CD4-positive, CD25-positive, alpha-beta regulatory T cell (primary cell): ENCODE measurements around the gene MGARP. TPM values are rescaled to one million over a fixed set of nuclear protein-coding genes. Genes with fewer than 3 reads are reported as not detected.
A peak's percentile ranks its signal among the peaks of the same experiment; 100 is the strongest.
"Not testable (repeated sequence)": the region's sequence is repeated elsewhere in the genome, so short reads cannot be mapped to it uniquely, and the experiment has no call there.

Experiments
- ATAC-seq, 2 donors: fragments of 150-1000 bp; cut with Tn5 transposase; one replicate each; pipeline ENCODE4 v1.10.0; 2021; ENCODE audit warnings: low read depth in 2 of 2, moderate number of reproducible peaks in 2 of 2, moderate library complexity in 1 of 2
- DNase-seq, 3 donors: peaks; one replicate each; pipeline versions ENCODE4 v3.0.0 to v3.0.0-alpha.2; 2012 to 2022; ENCODE audit warnings: mixed read lengths in 1 of 3
- H3K27ac ChIP-seq: one replicate; pipeline ENCODE4 v1.7.0; 2013; ENCODE audit warnings: mild to moderate bottlenecking, low read length; ENCODE audit not compliant: insufficient read depth, poor library complexity, severe bottlenecking
- H3K27me3 ChIP-seq: one replicate; pipeline ENCODE4 v1.7.0; 2013; ENCODE audit warnings: low read length; ENCODE audit not compliant: control insufficient read depth, insufficient read depth
- H3K36me3 ChIP-seq: one replicate; pipeline ENCODE4 v1.7.0; 2013; ENCODE audit warnings: mild to moderate bottlenecking, low read length, moderate library complexity; ENCODE audit not compliant: control insufficient read depth, insufficient read depth
- H3K4me1 ChIP-seq: 2 replicates; pipeline ENCODE4 v1.7.0; 2013; ENCODE audit warnings: mild to moderate bottlenecking, low read length; ENCODE audit not compliant: insufficient read depth, control insufficient read depth, poor library complexity, severe bottlenecking
- H3K4me3 ChIP-seq: one replicate; pipeline ENCODE4 v1.7.0; 2013; ENCODE audit warnings: low read depth, mild to moderate bottlenecking, low read length, moderate library complexity
- H3K9me3 ChIP-seq, 2 experiments: 1 replicate in 1 of 2; 2 replicates in 1 of 2; pipeline ENCODE4 v1.7.0; 2013; ENCODE audit warnings: low read length in 2 of 2, mild to moderate bottlenecking in 1 of 2, moderate library complexity in 1 of 2; ENCODE audit not compliant: control insufficient read depth in 2 of 2
- H3K27ac Mint-ChIP-seq, 3 donors: one replicate each; pipeline ENCODE4 v1.8.0; 2020 to 2022; ENCODE audit warnings: mild to moderate bottlenecking in 3 of 3, mixed read lengths in 3 of 3, moderate library complexity in 2 of 3
- H3K27me3 Mint-ChIP-seq: one replicate; pipeline ENCODE4 v1.8.0; 2022; ENCODE audit warnings: mild to moderate bottlenecking, mixed read lengths
- H3K36me3 Mint-ChIP-seq: one replicate; pipeline ENCODE4 v1.8.0; 2020; ENCODE audit warnings: mixed read lengths
- H3K4me1 Mint-ChIP-seq, 4 donors: one replicate each; pipeline ENCODE4 v1.8.0; 2020 to 2022; ENCODE audit warnings: mixed read lengths in 4 of 4, mild to moderate bottlenecking in 1 of 4
- H3K4me3 Mint-ChIP-seq, 4 donors: one replicate each; pipeline ENCODE4 v1.8.0; 2020 to 2022; ENCODE audit warnings: mild to moderate bottlenecking in 4 of 4, mixed read lengths in 4 of 4, moderate library complexity in 3 of 4
- H3K9me3 Mint-ChIP-seq, 7 donors: one replicate each; pipeline ENCODE4 v1.8.0; 2020 to 2022; ENCODE audit warnings: mixed read lengths in 7 of 7, mild to moderate bottlenecking in 3 of 7, moderate library complexity in 2 of 7
- polyA plus RNA-seq, 4 donors: library from polyadenylated mRNA; unstranded; fragments of 300-500 nt; fragmentation: Illumina TruSeq; gene quantifications; one replicate each; pipeline ENCODE4 v1.2.3, GENCODE V29; 2021
- total RNA-seq: library from RNA; stranded (reverse); gene quantifications from one replicate; pipeline ENCODE4 v1.2.3, GENCODE V29; 2022

The MGARP gene
- total and polyA plus RNA-seq, 5 donors from 2014 or later = 0.18 to 0.49 (median 0.37) TPM; not detected in 1

- peaks cover 46% of the 10 kb centered on the region for H3K4me1 ChIP-seq
- no peak for ATAC-seq
These were observed 36.7 kb upstream of the MGARP start for GRCh38 chr4:139316733-139317132.

GRCh38 chr4:139315221-139315675 is 35.2 kb upstream of the MGARP start:
- Mint-ChIP-seq H3K9me3 (peaks cover 0 to 6% (median 0%) of the 10 kb centered on the region in 7 donors), H3K27ac (peak overlapping the region; percentile 46 to 89 (median 80)), H3K4me1 (peaks cover 67 to 82% (median 71%) of the 10 kb centered on the region in 4 donors), H3K36me3 (peaks cover 16% of the 10 kb centered on the region), H3K4me3 (peak overlapping the region in 3 of 4 donors; percentile 17 to 63 (median 43)), H3K27me3 (no peaks in the 10 kb centered on the region)
- Histone ChIP-seq H3K27ac (peak overlapping the region; percentile 65), H3K27me3 (no peaks in the 10 kb centered on the region), H3K4me3 (peak overlapping the region; percentile 77), H3K36me3 (no peaks in the 10 kb centered on the region), H3K9me3 (no peaks in the 10 kb centered on the region), H3K4me1 (peaks cover 53% of the 10 kb centered on the region)
- ATAC-seq (no peak), DNase-seq (no peak)

More at GRCh38 chr4:139316733-139317132, 36.7 kb upstream of the MGARP start:
- H3K27ac Mint-ChIP-seq = peak overlapping the region; percentile 38 to 75 (median 73)
- Histone ChIP-seq H3K36me3 (no peaks in the 10 kb centered on the region), H3K4me3 (peak overlapping the region; percentile 77), H3K9me3 (no peaks in the 10 kb centered on the region), H3K27me3 (no peaks in the 10 kb centered on the region), H3K27ac (peak overlapping the region; percentile 65)
- no peak for DNase-seq
- H3K9me3 Mint-ChIP-seq = peaks cover 0 to 6% (median 0%) of the 10 kb centered on the region in 7 donors
- peaks cover 60 to 82% (median 73%) of the 10 kb centered on the region in 4 donors for H3K4me1 Mint-ChIP-seq
- H3K36me3 Mint-ChIP-seq = peaks cover 16% of the 10 kb centered on the region
- H3K27me3 Mint-ChIP-seq = no peaks in the 10 kb centered on the region
- peak overlapping the region in 3 of 4 donors; percentile 10 to 63 (median 51) for H3K4me3 Mint-ChIP-seq

- peak overlapping the region; percentile 65 for H3K27ac ChIP-seq
- no peaks in the 10 kb centered on the region for H3K27me3 Mint-ChIP-seq
- no peaks in the 10 kb centered on the region for H3K9me3 Mint-ChIP-seq
- H3K4me3 ChIP-seq = peak overlapping the region; percentile 64
- H3K4me1 ChIP-seq = peaks cover 53% of the 10 kb centered on the region
- peaks cover 61 to 79% (median 62%) of the 10 kb centered on the region in 4 donors for H3K4me1 Mint-ChIP-seq
- H3K36me3 Mint-ChIP-seq = peaks cover 9% of the 10 kb centered on the region
- DNase-seq (peak in 2 of 3 donors; percentile 41 to 69), ATAC-seq (peak; percentile 77 to 83)
- no peaks in the 10 kb centered on the region for H3K9me3 ChIP-seq
- no peaks in the 10 kb centered on the region for H3K27me3 ChIP-seq
- no peaks in the 10 kb centered on the region for H3K36me3 ChIP-seq
- peak overlapping the region; percentile 48 to 75 (median 64) for H3K4me3 Mint-ChIP-seq
- H3K27ac Mint-ChIP-seq = peak overlapping the region; percentile 52 to 80 (median 64)
These were observed 34.2 kb upstream of the MGARP start for GRCh38 chr4:139314047-139314800.

- not testable (repeated sequence) for DNase-seq, ATAC-seq, H3K36me3 Mint-ChIP-seq, H3K36me3 ChIP-seq, H3K9me3 Mint-ChIP-seq, H3K27me3 ChIP-seq, H3K9me3 ChIP-seq, H3K27me3 Mint-ChIP-seq
- Mint-ChIP-seq H3K4me3 (peak overlapping the region; percentile 48 to 75 (median 64)), H3K27ac (peak overlapping the region in 2 of 3 donors; percentile 52 to 80), H3K4me1 (peaks cover 61 to 80% (median 62%) of the 10 kb centered on the region in 4 donors)
- H3K4me3 ChIP-seq = peak overlapping the region; percentile 64
- peak overlapping the region; percentile 65 for H3K27ac ChIP-seq
- H3K4me1 ChIP-seq = peaks cover 53% of the 10 kb centered on the region
These were observed 33.4 kb upstream of the MGARP start for GRCh38 chr4:139313414-139313813.

GRCh38 chr4:139312552-139313332 is 32.7 kb upstream of the MGARP start:
- peak overlapping the region; percentile 65 for H3K27ac ChIP-seq
- no peak overlapping the region for H3K4me3 ChIP-seq
- peaks cover 2% of the 10 kb centered on the region for H3K36me3 ChIP-seq
- Mint-ChIP-seq H3K4me3 (peak overlapping the region in 3 of 4 donors; percentile 46 to 64 (median 58)), H3K36me3 (peaks cover 6% of the 10 kb centered on the region), H3K9me3 (no peaks in the 10 kb centered on the region), H3K4me1 (peaks cover 59 to 81% (median 63%) of the 10 kb centered on the region in 4 donors), H3K27me3 (no peaks in the 10 kb centered on the region), H3K27ac (peak overlapping the region; percentile 6 to 61 (median 57))
- no peaks in the 10 kb centered on the region for H3K9me3 ChIP-seq
- H3K4me1 ChIP-seq = peaks cover 53% of the 10 kb centered on the region
- ATAC-seq = no peak
- DNase-seq = no peak
- no peaks in the 10 kb centered on the region for H3K27me3 ChIP-seq

GRCh38 chr4:139311909-139312308 is 31.9 kb upstream of the MGARP start:
- peaks cover 54 to 80% (median 63%) of the 10 kb centered on the region in 4 donors for H3K4me1 Mint-ChIP-seq
- H3K9me3 ChIP-seq = no peaks in the 10 kb centered on the region
- no peaks in the 10 kb centered on the region for H3K27me3 Mint-ChIP-seq
- H3K4me3 Mint-ChIP-seq = peak overlapping the region in 2 of 4 donors; percentile 4 to 21
- no peak for ATAC-seq
- DNase-seq = no peak
- H3K4me1 ChIP-seq = peaks cover 50% of the 10 kb centered on the region
- H3K36me3 ChIP-seq = peaks cover 2% of the 10 kb centered on the region
- peak overlapping the region; percentile 32 for H3K4me3 ChIP-seq
- H3K27me3 ChIP-seq = no peaks in the 10 kb centered on the region
- no peak overlapping the region for H3K27ac ChIP-seq
- no peaks in the 10 kb centered on the region for H3K9me3 Mint-ChIP-seq
- peak overlapping the region; percentile 6 to 61 (median 57) for H3K27ac Mint-ChIP-seq
- H3K36me3 Mint-ChIP-seq = peaks cover 2% of the 10 kb centered on the region

GRCh38 chr4:139304920-139305319 is 24.9 kb upstream of the MGARP start:
- H3K27me3 Mint-ChIP-seq = peaks cover 7% of the 10 kb centered on the region
- H3K4me3 ChIP-seq = no peak overlapping the region
- peaks cover 2% of the 10 kb centered on the region for H3K36me3 ChIP-seq
- no peak overlapping the region for H3K27ac ChIP-seq
- H3K9me3 Mint-ChIP-seq = peaks cover 0 to 2% (median 0%) of the 10 kb centered on the region in 7 donors
- peak overlapping the region in 3 of 4 donors; percentile 43 to 63 (median 46) for H3K4me3 Mint-ChIP-seq
- H3K27ac Mint-ChIP-seq = peak overlapping the region; percentile 22 to 35 (median 28)
- peaks cover 40% of the 10 kb centered on the region for H3K4me1 ChIP-seq
- H3K9me3 ChIP-seq = no peaks in the 10 kb centered on the region
- no peaks in the 10 kb centered on the region for H3K27me3 ChIP-seq
- DNase-seq (no peak), ATAC-seq (no peak)
- H3K36me3 Mint-ChIP-seq = peaks cover 14% of the 10 kb centered on the region
- peaks cover 37 to 78% (median 53%) of the 10 kb centered on the region in 4 donors for H3K4me1 Mint-ChIP-seq
